HG02870 (cell line): ENCODE results near the gene L2HGDH.

ENCODE experiments used
- ATAC-seq: cut with Tn5 transposase; IDR thresholded peaks from one replicate; pipeline ENCODE4 v1.9.1; 2021; ENCODE audit warnings: mild to moderate bottlenecking, moderate library complexity; ENCODE audit not compliant: unreplicated experiment

The L2HGDH gene

DNA sequence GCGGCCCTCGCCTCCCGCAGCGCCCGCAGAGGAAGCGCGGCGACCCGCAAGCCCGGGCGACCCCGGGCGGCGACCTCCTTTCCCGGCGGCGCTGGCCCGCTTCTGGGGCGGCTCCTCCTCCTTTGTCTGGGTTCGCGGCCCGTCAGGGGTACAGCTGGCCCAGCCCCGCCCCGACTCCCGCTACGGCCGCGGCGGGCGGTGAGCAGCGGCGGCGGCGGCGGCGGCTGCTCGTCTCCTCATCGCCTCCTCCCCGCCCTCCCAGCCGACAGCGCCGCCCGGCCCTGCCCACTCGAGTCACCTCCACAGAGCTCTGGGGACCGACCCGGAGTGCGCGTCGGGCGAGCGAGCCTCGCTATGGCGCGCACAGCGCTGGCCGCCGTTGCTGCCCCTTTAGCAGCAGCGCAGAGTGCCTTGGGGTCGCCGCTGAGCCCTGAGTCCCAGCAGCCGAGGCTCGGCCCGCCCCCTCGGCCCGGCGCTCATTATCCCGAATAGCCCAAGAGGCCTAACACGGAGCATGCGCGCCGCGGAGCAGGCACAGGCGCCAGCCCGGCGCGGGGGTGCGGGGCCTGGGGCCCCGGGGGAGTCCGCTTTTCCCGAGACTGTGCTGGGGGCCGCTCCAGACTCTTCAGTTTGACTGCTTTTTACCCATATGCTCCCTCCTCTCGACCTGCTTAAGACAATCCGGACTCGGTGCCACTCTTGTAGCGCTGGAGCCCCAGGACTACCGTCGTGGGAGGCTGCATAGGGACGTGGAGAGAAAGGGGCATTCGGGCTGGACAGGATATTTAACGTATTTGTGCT is 80.4 kb downstream of the L2HGDH start, which contains the start of gene SOS2:
TSS of gene SOS2 (minus strand) at position 104 of the 801 bp plus-strand sequence. CDS start 295 bp downstream, outside the sequence.
- peak; percentile 82 for ATAC-seq

DNA sequence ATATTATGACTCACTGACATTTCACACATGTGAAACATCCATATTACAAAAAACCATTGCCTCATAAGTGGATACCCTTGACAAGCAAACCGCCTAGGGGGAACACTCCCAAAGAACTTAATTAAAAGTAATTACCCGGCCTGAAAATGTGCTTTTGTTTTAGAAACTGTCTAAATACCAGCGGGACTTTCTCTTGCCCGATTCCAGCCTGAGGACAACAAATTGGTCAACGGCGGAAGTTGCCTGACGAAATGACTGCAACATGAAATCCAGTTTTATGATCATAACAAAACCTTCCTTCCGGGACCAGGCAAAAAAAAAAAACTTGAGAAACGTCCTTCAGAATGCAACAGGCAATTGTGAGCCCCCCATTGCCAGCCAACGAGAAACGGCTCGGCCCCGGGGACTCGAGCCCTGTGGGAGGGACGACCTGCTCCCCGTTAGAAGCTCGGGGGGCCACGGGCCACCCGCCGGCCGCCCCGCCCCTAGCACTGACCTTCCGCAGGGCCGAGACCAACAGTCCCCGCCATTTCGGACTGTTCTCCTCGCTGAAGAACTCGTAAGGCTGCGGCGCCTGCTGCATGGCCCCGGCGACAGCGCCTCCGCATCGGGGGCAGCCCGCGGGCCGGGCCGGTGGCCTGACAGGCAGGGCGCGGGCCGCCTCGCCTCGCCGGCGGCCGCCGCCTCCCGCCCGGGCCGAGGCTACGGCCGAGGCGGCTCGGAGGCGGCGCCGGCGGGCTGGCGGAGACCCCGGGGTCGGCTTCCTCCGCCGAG is 81.1 kb downstream of the L2HGDH start:
- ATAC-seq, result peak; percentile 24

DNA sequence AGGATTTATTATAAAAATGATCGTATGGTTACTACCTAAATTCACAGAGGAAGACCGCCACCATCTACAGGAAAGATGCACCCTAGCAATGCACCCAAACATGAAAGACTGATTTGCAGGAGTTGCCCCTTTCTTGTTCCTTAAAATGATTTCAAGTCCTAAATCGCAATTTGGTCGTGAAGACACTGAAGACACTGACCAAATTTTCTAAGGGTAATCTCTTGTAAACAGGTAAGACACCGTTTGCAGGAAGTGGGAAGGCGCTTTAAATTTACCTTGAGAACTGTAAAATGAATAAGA is 81.7 kb downstream of the L2HGDH start:
- no peak for ATAC-seq

DNA sequence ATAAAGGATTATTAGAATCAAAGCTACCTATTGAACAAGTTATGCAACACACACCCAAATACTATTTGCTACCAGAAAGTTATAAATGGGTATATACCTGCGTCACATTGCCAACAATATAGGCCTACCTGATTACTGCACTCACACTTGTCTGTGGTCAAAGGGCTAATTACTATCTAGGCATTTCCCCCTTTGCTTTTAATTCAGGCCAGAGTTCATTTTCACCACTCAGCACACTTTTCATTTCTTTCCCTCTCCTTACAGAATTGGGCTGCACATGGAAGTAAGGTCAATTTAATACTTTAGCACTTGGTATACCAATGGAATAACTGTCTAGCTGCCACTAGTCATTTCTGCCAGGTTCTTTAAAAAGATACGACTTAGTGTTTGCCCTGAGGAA is 82.3 kb downstream of the L2HGDH start:
- ATAC-seq, result no peak

DNA sequence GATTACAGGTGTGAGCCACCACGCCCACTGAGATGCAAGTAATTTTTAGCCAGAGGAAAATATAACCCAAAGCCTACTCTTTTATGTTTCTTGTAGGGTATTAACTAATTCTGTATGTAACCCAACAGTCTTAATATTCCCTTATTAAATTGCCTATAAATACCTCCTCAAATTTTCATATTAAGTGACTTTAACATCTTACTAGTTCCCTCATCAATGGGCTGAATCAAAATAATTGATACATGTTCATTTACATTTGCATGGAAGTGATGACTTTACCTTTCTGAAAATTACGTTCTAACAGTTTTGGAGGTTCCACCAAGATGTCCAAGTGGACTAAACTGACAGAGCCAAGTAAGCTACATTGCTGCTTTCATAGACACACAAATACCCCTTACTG is 83.7 kb downstream of the L2HGDH start:
- no peak for ATAC-seq

DNA sequence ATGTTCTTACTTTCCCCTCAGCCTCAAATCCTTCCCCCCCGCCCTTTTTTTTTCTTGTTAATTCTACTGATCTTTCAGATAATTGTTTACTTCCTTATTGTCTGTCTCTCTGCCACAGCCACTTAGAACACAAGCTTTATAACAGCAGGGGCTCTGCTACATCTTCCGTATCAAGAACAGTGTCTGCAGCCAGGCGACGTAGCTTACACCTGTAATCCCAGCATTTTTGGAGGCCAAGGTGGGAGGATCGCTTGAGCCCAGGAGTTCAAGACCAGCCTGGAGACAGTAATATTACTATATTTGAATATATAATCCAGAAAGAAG is 86.1 kb downstream of the L2HGDH start:
- no peak for ATAC-seq

DNA sequence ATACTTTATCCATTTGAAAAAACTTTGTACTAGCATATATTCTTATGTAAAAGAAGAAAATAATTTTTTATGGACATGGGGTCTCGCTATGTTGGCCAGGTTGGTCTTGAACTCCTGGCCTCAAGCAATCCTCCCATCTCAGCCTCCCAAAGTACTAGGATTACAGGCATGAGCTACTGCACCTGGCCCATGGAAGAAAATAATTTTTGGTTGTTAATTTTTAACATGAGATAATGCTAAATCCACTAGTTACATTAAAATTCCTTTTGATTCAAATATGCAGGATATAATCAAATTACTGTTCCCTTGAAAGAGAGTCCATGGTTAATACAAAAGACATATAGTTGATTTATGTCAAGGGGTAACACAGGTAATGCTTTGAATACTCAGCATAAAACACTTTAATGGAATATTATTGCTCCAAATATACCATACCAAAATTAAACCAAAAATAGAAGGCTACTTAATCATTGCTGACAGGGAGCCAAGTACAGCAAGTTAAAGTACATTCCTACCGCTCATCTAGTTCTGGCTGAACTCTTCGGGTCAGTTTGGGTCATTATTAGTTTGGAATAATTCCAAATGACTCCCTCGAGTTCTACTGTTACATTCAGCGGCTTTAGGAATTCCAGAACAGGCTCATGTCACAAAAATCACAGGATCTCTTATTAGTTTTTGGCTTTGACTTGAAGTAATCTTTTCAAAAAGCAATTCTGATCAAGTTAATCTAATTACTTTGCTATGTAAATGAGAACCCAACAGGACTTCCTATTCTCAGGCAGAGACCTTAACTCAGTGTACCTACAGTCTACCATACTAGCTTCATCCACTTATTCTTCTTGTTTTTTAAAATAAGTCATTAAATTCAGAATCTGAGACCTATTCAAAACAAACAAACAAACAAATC is 86.7 kb downstream of the L2HGDH start:
- no peak for ATAC-seq

DNA sequence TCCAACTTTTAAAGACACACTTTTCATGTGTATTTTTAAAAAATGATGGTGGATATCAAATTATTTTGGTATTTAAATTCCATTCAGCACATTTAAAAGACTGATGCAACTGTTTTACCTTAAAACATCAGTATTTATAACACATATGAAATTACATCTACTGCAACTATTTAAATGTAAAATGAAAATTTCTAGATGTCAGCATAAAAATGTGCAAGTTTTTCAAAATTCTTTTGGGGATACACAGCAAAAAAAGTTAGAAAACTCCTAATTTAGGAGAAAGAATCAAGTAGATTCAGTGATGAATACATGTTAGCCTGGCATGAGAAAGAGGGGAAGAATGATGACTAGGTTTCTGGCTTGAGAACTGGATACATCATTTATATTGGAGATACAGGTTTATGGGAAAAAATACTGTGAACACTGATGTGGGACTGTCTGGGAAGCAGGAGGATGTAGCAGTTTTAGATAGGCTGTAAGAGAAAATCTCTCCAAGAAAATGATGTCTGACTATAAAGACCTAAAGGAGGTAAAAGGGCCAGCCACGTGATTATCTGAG is 89.9 kb downstream of the L2HGDH start:
- ATAC-seq, result no peak

DNA sequence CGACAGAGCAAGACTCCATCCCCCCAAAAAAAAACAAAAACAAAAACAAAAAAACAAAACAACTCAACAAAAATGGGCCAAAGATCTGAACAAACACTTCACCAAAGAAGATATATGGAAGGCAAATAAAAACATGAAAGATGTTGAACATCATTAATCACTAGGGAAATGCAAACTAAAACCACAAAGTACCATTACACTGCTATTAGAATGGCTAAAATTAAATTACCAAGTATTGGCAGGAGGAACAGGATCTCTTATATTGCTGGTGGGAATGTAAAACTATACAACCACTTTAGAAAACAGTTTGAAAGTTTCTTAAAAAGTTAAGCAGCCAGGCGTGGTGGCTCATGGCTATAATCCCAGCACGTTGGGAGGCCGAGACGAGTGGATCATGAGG is 93.5 kb downstream of the L2HGDH start:
- no peak for ATAC-seq

DNA sequence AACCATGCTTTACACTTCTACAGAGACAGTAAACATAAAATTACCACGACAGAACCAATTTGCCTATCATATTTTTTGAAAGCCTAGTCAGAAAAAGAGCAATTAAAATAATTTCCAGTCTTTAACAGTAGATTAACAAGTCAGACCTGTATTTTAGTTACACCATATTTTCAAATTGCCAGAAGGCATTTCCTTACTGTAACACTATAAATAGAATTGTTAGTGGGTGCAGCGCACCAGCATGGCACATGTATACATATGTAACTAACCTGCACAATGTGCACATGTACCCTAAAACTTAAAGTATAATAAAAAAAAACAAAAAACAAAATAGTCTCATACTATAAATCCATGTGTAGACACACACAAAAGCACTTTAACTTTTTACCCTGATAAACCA is 96.6 kb downstream of the L2HGDH start:
- ATAC-seq, result no peak

DNA sequence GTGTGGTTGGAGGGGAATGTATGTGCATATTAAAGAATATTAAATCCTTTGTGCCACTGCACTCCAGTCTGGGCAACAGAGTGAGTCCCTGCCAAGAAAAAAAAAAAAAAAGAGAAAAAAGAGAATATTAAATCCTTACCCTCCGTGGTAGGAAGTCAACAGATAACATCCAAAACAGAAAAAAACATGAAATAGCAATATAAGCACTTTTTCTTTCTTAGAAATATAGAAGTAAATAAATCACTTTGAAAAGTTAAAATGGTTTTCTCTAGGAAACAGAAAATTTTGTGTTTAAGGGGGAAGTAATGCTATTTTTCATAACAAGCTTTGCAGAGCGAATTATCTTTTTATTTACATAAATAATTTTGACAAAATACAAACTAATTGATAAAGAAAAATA is 98.2 kb downstream of the L2HGDH start:
- ATAC-seq, result no peak

DNA sequence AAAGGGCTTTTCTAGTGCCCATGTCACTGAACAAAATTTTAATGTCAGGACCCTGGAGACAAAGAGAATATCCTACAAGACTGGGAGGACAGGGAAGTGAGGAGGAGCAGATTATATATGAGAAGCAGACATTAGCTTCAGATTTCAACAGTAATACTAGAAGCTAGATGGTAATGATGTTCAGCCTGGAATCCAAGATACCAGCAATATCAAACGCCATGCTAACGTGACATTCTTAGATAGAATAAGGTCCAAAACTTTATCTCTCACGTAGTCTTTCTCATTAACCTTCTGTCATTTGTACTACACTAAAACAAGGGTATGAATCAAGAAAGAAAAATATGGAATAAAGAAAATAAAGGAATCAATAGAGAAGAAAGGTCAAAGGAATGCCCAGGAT is 99.3 kb downstream of the L2HGDH start:
- ATAC-seq, result no peak

DNA sequence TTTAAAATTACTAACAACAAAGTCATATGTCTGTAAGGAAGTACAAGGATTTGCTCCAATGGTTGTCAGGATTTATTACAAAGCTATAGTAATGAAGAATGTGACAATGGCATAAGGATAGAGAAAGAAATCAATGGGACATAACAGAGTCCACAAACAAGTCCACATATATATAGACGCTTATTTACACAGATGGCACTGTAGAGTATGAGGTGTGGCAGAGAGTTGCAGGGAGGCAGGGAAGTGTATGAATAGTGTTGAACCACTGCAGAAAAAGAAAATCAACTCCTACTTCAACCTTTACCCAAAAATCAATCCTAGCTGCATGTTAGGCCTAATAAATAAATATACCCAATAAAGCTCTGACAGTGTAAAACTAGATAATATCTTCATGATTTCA is 102.0 kb downstream of the L2HGDH start:
- no peak for ATAC-seq

DNA sequence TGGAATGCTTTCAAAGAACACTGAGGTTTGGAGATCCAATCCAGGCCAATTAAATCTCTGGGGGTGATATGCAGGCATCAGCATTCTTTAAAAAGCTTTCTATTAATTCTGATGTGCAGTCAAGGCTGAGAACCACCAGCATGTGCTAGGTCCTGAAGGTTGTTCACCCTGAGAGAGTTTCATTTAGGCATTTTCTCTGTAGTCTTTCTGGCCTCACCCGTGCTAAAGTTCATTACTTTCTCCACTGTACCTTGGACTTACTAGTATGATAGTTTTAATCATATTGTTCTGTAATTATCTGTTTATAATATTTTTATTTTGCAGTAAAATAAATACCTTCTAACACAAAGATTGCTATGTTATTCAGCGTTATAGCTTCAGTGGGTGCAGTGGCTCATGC is 113.5 kb downstream of the L2HGDH start:
- no peak for ATAC-seq

DNA sequence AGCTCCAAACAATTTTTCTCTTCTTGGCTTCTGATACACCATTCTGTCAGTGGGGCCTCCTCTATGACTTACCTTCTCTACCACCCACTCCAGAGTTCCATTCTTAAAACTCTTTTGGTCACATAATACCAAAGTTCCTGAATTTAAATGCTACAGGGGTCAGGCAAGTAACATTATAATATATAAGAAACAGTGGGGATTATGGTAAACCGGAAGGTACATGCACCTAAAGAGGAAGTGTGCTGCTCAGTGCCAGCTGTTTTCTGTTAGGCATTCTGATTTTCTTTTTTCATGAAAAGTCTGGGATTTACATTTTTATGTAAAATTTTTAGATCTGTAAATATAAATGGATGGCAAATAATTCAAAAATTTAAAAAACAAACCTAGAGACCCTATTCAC is 120.5 kb downstream of the L2HGDH start:
- ATAC-seq, result no peak
